GM12891 (cell line): Measurements from ENCODE around the gene ANKRD34C.
"Not testable (repeated sequence)": the region's sequence is repeated elsewhere in the genome, so short reads cannot be mapped to it uniquely, and the experiment has no call there.

Source experiments
- DNase-seq: peaks from one replicate; pipeline ENCODE4 v3.0.0; 2011; ENCODE audit warnings: low spot score; ENCODE audit not compliant: insufficient read length
- FAIRE-seq: peaks from 2 replicates; lab custom pipeline; 2011; peaks lifted over from hg19 to GRCh38; lab: Jason Lieb, UNC
- PAX5 ChIP-seq: IDR thresholded peaks from 2 replicates; pipeline ENCODE4 v1.6.1; 2011; ENCODE audit warnings: low read length, moderate library complexity, mild to moderate bottlenecking; ENCODE audit not compliant: insufficient read depth, severe bottlenecking
- POLR2A ChIP-seq: IDR thresholded peaks from 2 replicates; pipeline ENCODE4 v1.6.1; 2011; ENCODE audit warnings: low read depth, low read length, control low read depth
- POLR2AphosphoS5 ChIP-seq: IDR thresholded peaks from 2 replicates; pipeline ENCODE4 v1.6.1; 2011; ENCODE audit warnings: low read depth, low read length, control low read depth
- POU2F2 ChIP-seq: IDR thresholded peaks from 2 replicates; pipeline ENCODE4 v1.6.1; 2011; ENCODE audit warnings: low read depth, mild to moderate bottlenecking, control low read depth, low read length, moderate library complexity
- SPI1 ChIP-seq: IDR thresholded peaks from 2 replicates; pipeline ENCODE4 v1.6.1; 2011; ENCODE audit warnings: low read depth, low read length, control low read depth
- TAF1 ChIP-seq: IDR thresholded peaks from 2 replicates; pipeline ENCODE4 v1.6.1; 2011; ENCODE audit warnings: low read depth, low read length, control low read depth

The ANKRD34C gene

DNA sequence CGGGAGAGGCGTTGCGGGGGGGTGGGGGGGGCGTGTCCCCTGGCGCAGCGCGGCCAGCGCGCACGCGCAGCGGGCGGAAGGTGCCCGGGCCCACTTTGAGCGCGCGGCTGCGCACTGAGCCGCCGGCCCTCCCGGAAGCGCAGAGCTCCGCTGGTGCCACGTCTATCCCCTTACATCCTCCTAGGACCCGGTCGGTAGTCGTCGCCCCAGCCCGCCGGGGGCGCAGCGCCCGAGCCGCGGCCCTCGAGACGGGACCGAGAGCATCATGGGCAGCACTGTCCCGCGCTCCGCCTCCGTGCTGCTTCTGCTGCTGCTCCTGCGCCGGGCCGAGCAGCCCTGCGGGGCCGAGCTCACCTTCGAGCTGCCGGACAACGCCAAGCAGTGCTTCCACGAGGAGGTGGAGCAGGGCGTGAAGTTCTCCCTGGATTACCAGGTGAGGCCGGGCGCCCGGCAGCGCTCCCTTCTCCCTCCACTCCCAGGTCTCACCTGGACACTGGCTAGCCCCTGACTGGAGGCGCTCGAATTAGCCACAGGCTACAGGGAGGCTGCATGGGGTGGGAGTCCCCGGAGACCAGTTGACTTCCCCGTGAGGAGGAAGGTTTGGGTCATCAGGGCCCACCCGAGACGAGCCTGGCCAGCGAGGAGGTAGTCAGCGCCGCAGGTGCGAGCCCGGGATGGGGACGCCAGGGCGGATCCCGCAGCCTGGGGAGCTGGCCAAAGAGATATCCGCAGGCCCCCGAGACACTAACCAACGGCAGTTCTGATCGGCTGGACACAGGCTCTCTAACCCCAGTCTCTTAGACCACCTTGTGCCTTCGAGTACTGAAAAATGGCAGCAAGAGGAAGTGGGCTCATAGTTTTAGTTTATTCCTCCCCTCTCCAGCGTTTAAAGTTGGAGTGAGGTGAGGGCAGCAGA lies 28.7 kb downstream of the ANKRD34C start, which contains the start of gene TMED3:
Gene TMED3, plus strand, starts transcription at position 128 of the 916 bp plus-strand sequence. Its CDS starts 138 bp downstream, at position 266.
- DNase-seq (peak; percentile 97), FAIRE-seq (peak; percentile 96)
- no peak for TF ChIP-seq TAF1
- no peak for TF ChIP-seq POU2F2
- no peak for TF ChIP-seq PAX5
- TF ChIP-seq SPI1: peak; percentile 59
- peak; percentile 60; the same call in 1 of the 2 replicates for TF ChIP-seq POLR2A
- peak; percentile 63; the same call in 1 of the 2 replicates for TF ChIP-seq POLR2AphosphoS5

DNA sequence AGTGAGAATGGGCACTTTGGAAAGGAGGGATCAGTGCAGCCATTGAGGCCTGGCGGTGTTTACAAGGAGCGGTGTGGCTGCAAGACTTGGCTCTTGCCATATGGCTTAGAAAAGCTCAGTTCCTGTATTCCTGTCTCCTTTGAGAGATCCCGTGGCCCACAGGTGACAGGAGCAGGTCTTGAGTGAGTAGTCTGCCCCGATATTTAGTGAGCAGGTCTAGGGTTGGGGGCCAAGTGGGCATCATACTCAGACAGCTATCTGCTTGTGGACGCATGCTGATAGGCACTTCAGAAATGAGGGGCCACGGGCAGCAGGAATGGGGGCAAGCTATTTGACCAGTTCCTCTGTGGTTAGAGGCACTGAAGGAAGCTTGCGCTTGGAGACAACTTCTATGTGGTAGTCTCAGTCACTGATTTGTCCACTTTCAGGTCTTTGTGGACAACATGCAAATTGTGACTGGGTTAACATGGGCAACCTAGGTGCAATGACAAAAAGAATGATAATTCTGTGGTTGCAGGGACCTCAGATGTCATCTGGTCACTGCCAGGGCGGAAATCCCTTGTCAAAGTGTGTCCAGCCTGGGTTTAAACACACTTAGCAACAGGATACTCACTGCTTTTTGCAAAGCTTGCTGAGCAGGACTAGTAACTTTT lies 29.5 kb downstream of the ANKRD34C start:
- TF ChIP-seq POLR2AphosphoS5 (no peak), TAF1 (no peak), POU2F2 (no peak), POLR2A (no peak), SPI1 (no peak)
- DNase-seq (no peak), FAIRE-seq (no peak)

DNA sequence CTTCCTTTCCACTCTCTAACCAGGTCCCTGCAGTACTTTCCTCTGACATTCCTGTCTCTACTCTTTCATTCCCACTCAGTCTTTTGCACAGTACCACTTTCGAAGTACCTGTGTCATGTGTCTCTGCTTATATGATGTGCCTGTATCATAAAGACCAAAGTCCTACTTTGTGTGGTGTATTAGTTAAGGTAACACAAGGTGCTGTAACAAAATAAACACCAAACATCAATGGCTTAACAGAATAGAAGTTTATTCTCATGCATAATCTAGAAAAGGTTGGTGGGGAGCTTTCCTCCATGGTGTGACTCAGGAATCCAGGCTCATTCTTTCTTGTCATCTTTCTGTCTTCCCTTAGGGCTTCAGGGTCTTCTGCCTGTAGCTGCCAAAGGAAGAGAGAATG lies 31.7 kb downstream of the ANKRD34C start:
- FAIRE-seq (no peak), DNase-seq (no peak)
- no peak for TF ChIP-seq POLR2AphosphoS5
- TF ChIP-seq POU2F2: no peak
- no peak for TF ChIP-seq SPI1
- TF ChIP-seq POLR2A: no peak
- TF ChIP-seq TAF1: no peak
- TF ChIP-seq PAX5: no peak

DNA sequence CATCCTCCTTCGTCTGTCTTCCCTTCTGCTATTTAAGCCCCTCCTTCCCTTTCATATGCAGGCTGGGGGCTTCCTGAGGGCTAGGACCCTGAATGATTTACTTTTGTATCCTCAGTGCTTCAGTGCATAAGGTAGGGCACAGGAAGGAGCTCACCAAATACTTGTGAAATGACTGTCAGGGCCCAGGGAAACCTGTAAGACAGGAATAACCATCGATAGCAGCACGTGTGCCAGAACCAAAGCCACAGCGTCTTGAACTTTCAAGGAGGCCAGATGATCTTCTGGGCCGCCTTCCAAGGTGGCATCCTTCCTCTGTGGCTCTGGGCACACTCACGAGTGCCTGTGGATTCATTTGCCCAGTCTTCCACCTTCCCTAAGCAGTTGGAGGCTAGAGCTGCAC lies 32.3 kb downstream of the ANKRD34C start:
- FAIRE-seq: no peak
- no peak for DNase-seq
- TF ChIP-seq PAX5 (no peak), POLR2AphosphoS5 (no peak), TAF1 (no peak), POU2F2 (no peak), SPI1 (no peak), POLR2A (no peak)

DNA sequence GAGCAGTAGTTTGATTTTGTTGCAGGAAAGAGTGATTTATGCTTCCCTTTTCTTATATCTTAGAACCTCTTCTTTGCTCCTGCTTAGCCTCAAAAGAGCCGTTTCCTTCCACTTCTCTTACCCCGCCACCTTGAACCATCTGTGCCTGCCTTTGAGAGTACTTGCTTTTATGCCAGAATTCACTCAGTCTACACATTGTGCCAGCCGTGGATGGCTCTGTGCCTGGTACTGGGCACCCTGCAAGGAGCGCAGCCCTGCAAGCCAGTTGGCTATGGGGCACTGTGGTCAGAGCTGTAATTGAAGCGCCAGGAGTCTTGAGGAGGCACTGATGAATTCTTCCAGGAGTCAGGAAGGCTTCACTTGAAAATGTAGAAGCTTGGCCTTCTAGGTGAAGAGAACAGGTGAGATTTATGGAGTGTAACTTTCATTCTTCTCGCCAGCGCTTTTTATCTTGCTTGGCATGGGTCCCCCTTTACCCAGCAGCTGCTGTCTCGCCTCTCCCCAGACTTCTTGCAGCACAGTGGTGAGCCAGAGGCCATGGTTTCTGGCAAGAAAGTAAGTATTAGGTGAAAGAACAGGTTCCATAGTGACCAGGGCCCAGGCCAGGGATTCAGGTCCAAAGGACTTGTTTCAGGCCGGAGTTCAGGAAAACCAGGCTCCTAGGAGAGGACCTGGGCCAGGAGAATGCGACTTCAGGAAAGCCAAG lies 33.3 kb downstream of the ANKRD34C start:
- TF ChIP-seq POLR2AphosphoS5 (no peak), PAX5 (no peak), SPI1 (no peak), POU2F2 (no peak), POLR2A (no peak), TAF1 (no peak)
- no peak for DNase-seq
- no peak for FAIRE-seq

DNA sequence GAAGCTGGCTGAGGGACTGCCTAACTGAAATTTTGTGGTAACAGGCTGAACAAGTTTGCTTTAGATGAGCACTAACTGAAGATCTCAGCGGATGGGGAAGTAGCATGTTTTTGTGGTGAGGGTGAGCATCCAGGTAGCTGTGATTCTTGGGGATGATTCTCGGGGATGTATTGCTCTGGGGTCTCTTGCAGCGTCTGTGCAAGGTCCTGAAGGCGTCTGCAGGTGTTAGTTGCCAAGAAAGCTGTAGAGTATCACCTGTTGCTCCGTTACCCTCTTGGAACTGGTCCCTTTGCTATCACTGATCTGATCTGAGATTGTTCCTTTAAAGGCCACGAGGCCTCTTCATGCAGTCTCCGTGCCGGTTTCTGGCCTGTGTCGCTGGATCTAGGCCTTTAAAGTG lies 34.3 kb downstream of the ANKRD34C start:
- no peak for DNase-seq
- FAIRE-seq: no peak
- no peak for TF ChIP-seq POLR2AphosphoS5
- no peak for TF ChIP-seq PAX5
- no peak for TF ChIP-seq POU2F2
- TF ChIP-seq SPI1: no peak
- TF ChIP-seq POLR2A: no peak
- TF ChIP-seq TAF1: no peak

DNA sequence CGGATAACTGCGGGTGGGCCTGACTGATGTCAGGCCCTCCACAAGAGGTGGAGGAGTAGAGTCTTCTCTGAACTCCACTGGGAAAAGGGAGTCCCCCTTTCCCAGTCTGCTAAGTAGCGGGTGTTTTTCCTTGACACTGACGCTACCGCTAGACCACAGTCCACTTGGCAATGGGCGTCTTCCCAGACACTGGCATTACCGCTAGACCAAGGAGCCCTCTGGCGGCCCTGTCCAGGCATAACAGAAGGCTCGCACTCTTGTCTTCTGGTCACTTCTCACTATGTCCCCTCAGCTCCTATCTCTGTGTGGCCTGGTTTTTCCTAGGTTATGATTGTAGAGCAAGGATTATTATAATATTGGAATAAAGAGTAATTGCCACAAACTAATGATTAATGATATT lies 37.5 kb downstream of the ANKRD34C start:
- not testable (repeated sequence) for FAIRE-seq, DNase-seq

DNA sequence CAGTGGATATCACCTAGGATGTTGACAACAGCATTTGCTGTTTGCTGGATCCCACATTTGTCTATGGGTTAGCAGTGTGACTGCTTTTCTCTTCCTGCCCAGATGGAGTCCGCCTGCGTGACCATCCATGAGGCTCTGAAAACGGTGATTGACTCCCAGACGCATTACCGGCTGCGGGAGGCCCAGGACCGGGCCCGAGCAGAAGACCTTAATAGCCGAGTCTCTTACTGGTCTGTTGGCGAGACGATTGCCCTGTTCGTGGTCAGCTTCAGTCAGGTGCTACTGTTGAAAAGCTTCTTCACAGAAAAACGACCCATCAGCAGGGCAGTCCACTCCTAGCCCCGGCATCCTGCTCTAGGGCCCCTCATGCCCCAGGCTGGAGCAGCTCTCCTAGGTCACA lies 39.4 kb downstream of the ANKRD34C start:
- DNase-seq: no peak
- TF ChIP-seq POU2F2 (no peak), TAF1 (no peak), POLR2AphosphoS5 (no peak), SPI1 (no peak), POLR2A (no peak), PAX5 (no peak)
- no peak for FAIRE-seq

DNA sequence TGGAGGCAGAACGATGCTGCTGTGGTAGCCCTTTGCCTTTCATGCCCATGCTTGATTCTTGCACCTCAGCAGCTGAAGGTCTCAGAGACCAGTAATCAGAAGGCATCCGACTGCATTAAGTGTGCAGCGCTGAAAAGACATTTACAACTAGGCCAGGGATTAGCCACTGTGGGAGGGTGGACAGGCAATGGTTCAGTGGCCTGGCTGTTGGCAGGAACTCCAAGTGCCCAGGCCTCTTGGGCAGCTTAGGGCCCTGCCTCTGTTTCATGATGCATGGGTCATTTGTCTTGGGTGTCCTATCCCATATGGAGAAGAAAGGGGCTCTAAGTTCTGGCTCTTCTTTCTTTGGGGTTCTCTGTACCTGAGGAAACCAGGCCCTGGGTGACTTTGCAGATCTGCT lies 39.8 kb downstream of the ANKRD34C start:
- TF ChIP-seq SPI1 (no peak), POU2F2 (no peak), TAF1 (no peak), POLR2A (no peak), PAX5 (no peak), POLR2AphosphoS5 (no peak)
- DNase-seq (no peak), FAIRE-seq (no peak)
